ENCODE data around the gene MYO5B. TPM values are rescaled to one million over a fixed set of nuclear protein-coding genes. Genes with fewer than 3 reads are reported as not detected.

MYO5B gene
- total RNA-seq, 2 experiments from 2014 or later: not detected

- Histone ChIP-seq H3K27me3 (ENCODE audit: control insufficient read depth in 1 of 2, insufficient read depth in 2 of 2, low read length in 2 of 2) (no peaks in the 10 kb centered on the region), H3K4me3 (ENCODE audit: low read length) (no peak overlapping the region), H3K27ac (ENCODE audit: low read depth in 1 of 2, low read length in 2 of 2) (no peak overlapping the region), H3K4me1 (ENCODE audit: insufficient read depth, low read length) (no peaks in the 10 kb centered on the region), H3K36me3 (ENCODE audit: insufficient read depth, low read length) (no peaks in the 10 kb centered on the region), H3K9me3 (ENCODE audit: control insufficient read depth in 1 of 2, insufficient read depth in 1 of 2, low read length in 2 of 2) (no peaks in the 10 kb centered on the region)
- Mint-ChIP-seq H3K4me1 (ENCODE audit: low read depth) (no peaks in the 10 kb centered on the region), H3K9me3 (no peaks in the 10 kb centered on the region), H3K4me3 (no peak overlapping the region), H3K36me3 (ENCODE audit: low read depth) (no peaks in the 10 kb centered on the region), H3K27me3 (peaks cover 36% of the 10 kb centered on the region), H3K27ac (no peak overlapping the region)
- intact Hi-C loops (cut with DNase I, micrococcal nuclease): no loop called here
- CTCF ChIA-PET: no interaction called here
- no peak for ATAC-seq (ENCODE audit: poor library complexity)
- no peak for DNase-seq
- POLR2A ChIA-PET: no interaction called here
- TF ChIP-seq, protein P1, sequence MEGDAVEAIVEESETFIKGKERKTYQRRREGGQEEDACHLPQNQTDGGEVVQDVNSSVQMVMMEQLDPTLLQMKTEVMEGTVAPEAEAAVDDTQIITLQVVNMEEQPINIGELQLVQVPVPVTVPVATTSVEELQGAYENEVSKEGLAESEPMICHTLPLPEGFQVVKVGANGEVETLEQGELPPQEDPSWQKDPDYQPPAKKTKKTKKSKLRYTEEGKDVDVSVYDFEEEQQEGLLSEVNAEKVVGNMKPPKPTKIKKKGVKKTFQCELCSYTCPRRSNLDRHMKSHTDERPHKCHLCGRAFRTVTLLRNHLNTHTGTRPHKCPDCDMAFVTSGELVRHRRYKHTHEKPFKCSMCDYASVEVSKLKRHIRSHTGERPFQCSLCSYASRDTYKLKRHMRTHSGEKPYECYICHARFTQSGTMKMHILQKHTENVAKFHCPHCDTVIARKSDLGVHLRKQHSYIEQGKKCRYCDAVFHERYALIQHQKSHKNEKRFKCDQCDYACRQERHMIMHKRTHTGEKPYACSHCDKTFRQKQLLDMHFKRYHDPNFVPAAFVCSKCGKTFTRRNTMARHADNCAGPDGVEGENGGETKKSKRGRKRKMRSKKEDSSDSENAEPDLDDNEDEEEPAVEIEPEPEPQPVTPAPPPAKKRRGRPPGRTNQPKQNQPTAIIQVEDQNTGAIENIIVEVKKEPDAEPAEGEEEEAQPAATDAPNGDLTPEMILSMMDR (IDR thresholded peaks at IDR 0.05): no peak
Measured at GRCh38 chr18:50113726-50114125, 81.2 kb downstream of the MYO5B start.

- Mint-ChIP-seq H3K27me3 (peaks cover 42% of the 10 kb centered on the region), H3K4me3 (no peak overlapping the region), H3K27ac (no peak overlapping the region), H3K9me3 (no peaks in the 10 kb centered on the region), H3K36me3 (ENCODE audit: low read depth) (no peaks in the 10 kb centered on the region), H3K4me1 (ENCODE audit: low read depth) (no peaks in the 10 kb centered on the region)
- DNase-seq: no peak
- ChIA-PET POLR2A (no interaction called here), CTCF (no interaction called here)
- Histone ChIP-seq H3K27ac (ENCODE audit: low read depth in 1 of 2, low read length in 2 of 2) (no peak overlapping the region), H3K4me1 (ENCODE audit: insufficient read depth, low read length) (no peaks in the 10 kb centered on the region), H3K4me3 (ENCODE audit: low read length) (no peak overlapping the region), H3K9me3 (ENCODE audit: control insufficient read depth in 1 of 2, insufficient read depth in 1 of 2, low read length in 2 of 2) (no peaks in the 10 kb centered on the region), H3K36me3 (ENCODE audit: insufficient read depth, low read length) (no peaks in the 10 kb centered on the region), H3K27me3 (ENCODE audit: control insufficient read depth in 1 of 2, insufficient read depth in 2 of 2, low read length in 2 of 2) (no peaks in the 10 kb centered on the region)
- no peak for ATAC-seq (ENCODE audit: poor library complexity)
- TF ChIP-seq, protein P1 (IDR thresholded peaks at IDR 0.05): no peak
- intact Hi-C loops (cut with DNase I, micrococcal nuclease): no loop called here
Measured at GRCh38 chr18:50111398-50111797, 83.5 kb downstream of the MYO5B start.

DNA sequence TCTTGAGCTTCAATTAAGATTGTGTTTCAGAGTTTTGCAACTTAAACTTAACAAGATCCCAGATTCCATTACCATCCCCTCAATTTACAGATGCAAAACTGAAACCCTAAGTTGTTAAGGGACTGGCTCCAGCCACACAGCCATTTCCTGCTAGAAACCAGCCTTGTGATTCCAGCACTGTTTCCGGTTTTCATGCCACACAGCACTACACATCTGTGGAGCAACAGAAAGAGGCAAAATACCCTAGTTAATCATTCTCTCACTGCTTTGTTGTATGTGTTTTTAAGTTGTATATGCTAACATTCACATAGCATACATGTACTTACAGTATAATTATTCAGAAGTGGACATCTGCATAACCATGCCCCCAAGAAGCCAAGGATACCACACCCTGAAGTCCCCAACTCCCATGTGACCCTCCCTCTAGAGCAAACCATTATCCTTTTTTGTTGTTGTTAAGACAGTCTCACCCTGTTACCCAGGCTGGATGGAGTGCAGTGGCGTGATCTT, 87.4 kb downstream of the MYO5B start:
- ChIA-PET POLR2A (no interaction called here), CTCF (no interaction called here)
- no peaks in the 10 kb centered on the region for H3K4me1 ChIP-seq (ENCODE audit: insufficient read depth, low read length)
- no peaks in the 10 kb centered on the region for H3K36me3 ChIP-seq (ENCODE audit: insufficient read depth, low read length)
- Mint-ChIP-seq H3K4me1 (ENCODE audit: low read depth) (no peaks in the 10 kb centered on the region), H3K27ac (no peak overlapping the region), H3K36me3 (ENCODE audit: low read depth) (no peaks in the 10 kb centered on the region), H3K4me3 (no peak overlapping the region), H3K9me3 (no peaks in the 10 kb centered on the region), H3K27me3 (peaks cover 38% of the 10 kb centered on the region)
- H3K27me3 ChIP-seq (ENCODE audit: control insufficient read depth in 1 of 2, insufficient read depth in 2 of 2, low read length in 2 of 2): peaks cover 0 to 6% of the 10 kb centered on the region in 2 experiments
- H3K9me3 ChIP-seq (ENCODE audit: control insufficient read depth in 1 of 2, insufficient read depth in 1 of 2, low read length in 2 of 2): no peaks in the 10 kb centered on the region
- H3K4me3 ChIP-seq (ENCODE audit: low read length): no peak overlapping the region
- no peak overlapping the region for H3K27ac ChIP-seq (ENCODE audit: low read depth in 1 of 2, low read length in 2 of 2)
- ATAC-seq (ENCODE audit: poor library complexity) (no peak), DNase-seq (no peak)
- intact Hi-C loops (cut with DNase I, micrococcal nuclease): no loop called here
- TF ChIP-seq, protein P1 (IDR thresholded peaks at IDR 0.05): no peak
